ENCODE results near the gene WRAP53. TPM values are rescaled to one million over a fixed set of nuclear protein-coding genes. Genes with fewer than 3 reads are reported as not detected.
A peak's percentile ranks its signal among the peaks of the same experiment; 100 is the strongest.

Gene WRAP53
- total RNA-seq, 1 donor from 2014 or later: 4.7 TPM

GRCh38 chr17:7685533-7686221 is 2.6 kb upstream of the WRAP53 start:
- peak; percentile 92 for DNase-seq
- Histone ChIP-seq H3K36me3 (peaks cover 5% of the 10 kb centered on the region), H3K27ac (replicated peaks) (peak overlapping the region; percentile 99), H3K9me3 (replicated peaks) (no peaks in the 10 kb centered on the region), H3K4me1 (peaks cover 53% of the 10 kb centered on the region), H3K27me3 (ENCODE audit: low read depth) (no peaks in the 10 kb centered on the region), H3K4me3 (peak overlapping the region; percentile 95)
- TF ChIP-seq CTCF (IDR thresholded peaks at IDR 0.05; ENCODE audit: borderline replicate concordance): no peak
- intact Hi-C loops (cut with micrococcal nuclease): loop anchor here (5.0 kb wide), 1 partner anchor 53 kb away; the partner anchor contains the start of gene SHBG

GRCh38 chr17:7686222-7687071 is 1.8 kb upstream of the WRAP53 start:
- no peak for TF ChIP-seq CTCF (IDR thresholded peaks at IDR 0.05; ENCODE audit: borderline replicate concordance)
- H3K4me1 ChIP-seq: peaks cover 53% of the 10 kb centered on the region
- no peaks in the 10 kb centered on the region for H3K27me3 ChIP-seq (ENCODE audit: low read depth)
- intact Hi-C loops (cut with micrococcal nuclease): loop anchor here (5.0 kb wide), 1 partner anchor 54 kb away; the partner anchor contains the start of gene SHBG
- peak; percentile 76 for DNase-seq
- H3K27ac ChIP-seq (replicated peaks): peak overlapping the region; percentile 99
- H3K9me3 ChIP-seq (replicated peaks): no peaks in the 10 kb centered on the region
- peak overlapping the region; percentile 95 for H3K4me3 ChIP-seq
- peaks cover 6% of the 10 kb centered on the region for H3K36me3 ChIP-seq

- DNase-seq: peak; percentile 84
- Histone ChIP-seq H3K27me3 (ENCODE audit: low read depth) (no peaks in the 10 kb centered on the region), H3K36me3 (peaks cover 6% of the 10 kb centered on the region), H3K4me3 (peak within 1 kb of the TSS; percentile 95), H3K4me1 (peaks cover 53% of the 10 kb centered on the region), H3K9me3 (replicated peaks) (no peaks in the 10 kb centered on the region), H3K27ac (replicated peaks) (peak within 1 kb of the TSS; percentile 99)
- intact Hi-C loops (cut with micrococcal nuclease): loop anchor here (5.0 kb wide), 1 partner anchor 55 kb away; the partner anchor contains the start of gene SHBG
- TF ChIP-seq CTCF (IDR thresholded peaks at IDR 0.05; ENCODE audit: borderline replicate concordance): no peak
Observed at GRCh38 chr17:7687072-7687907, 987 bp upstream of the WRAP53 start, which contains the start of gene TP53. Gene TP53, minus strand, starts transcription at chr17:7687490. Its CDS starts 10,896 bp downstream, at chr17:7676594.

GRCh38 chr17:7688808-7689316 is 585 bp downstream of the WRAP53 start:
- H3K9me3 ChIP-seq (replicated peaks): no peaks in the 10 kb centered on the region
- H3K4me1 ChIP-seq: peaks cover 49% of the 10 kb centered on the region
- intact Hi-C loops (cut with micrococcal nuclease): loop anchor here (5.0 kb wide), 1 partner anchor 57 kb away; the partner anchor contains the start of gene SHBG
- peaks cover 13% of the 10 kb centered on the region for H3K36me3 ChIP-seq
- H3K27ac ChIP-seq (replicated peaks): peak overlapping the region; percentile 99
- H3K4me3 ChIP-seq: peak overlapping the region; percentile 95
- no peak for TF ChIP-seq CTCF (IDR thresholded peaks at IDR 0.05; ENCODE audit: borderline replicate concordance)
- no peaks in the 10 kb centered on the region for H3K27me3 ChIP-seq (ENCODE audit: low read depth)
- DNase-seq: no peak

Data from left ventricle myocardium inferior (tissue), 1 donor.